CD14-positive monocyte (primary cell): ENCODE results near the gene LRBA. TPM values are rescaled to one million over a fixed set of nuclear protein-coding genes. Genes with fewer than 3 reads are reported as not detected.

Experiments used
- DNase-seq, 3 donors: peaks; one replicate each; pipeline ENCODE4 v3.0.0-alpha.2; 2011 to 2022
- H2AFZ ChIP-seq: 2 replicates; pipeline ENCODE4 v1.6.0; 2012; ENCODE audit warnings: mild to moderate bottlenecking, low read depth, low read length, inconsistent platforms; ENCODE audit not compliant: insufficient read depth, poor library complexity, severe bottlenecking
- H3K27ac ChIP-seq, 2 donors: 1 replicate in 1 of 2; 2 replicates in 1 of 2; pipeline ENCODE4 v1.5.1; 2012 to 2013; ENCODE audit warnings: low read length in 2 of 2, control low read depth in 1 of 2, inconsistent platforms in 1 of 2, low read depth in 1 of 2, mild to moderate bottlenecking in 1 of 2
- H3K27me3 ChIP-seq, 2 donors: one replicate each; pipeline versions ENCODE4 v1.6.0 to v1.6.1; 2011 to 2013; ENCODE audit warnings: low read length in 2 of 2; ENCODE audit not compliant: control insufficient read depth in 2 of 2, insufficient read depth in 2 of 2
- H3K36me3 ChIP-seq, 2 donors: replicated peaks in 1 of 2; 1 replicate in 1 of 2; 2 replicates in 1 of 2; pipeline versions ENCODE4 v1.5.1 to v1.6.1; 2012 to 2013; ENCODE audit warnings: low read length in 2 of 2, control low read depth in 1 of 2, inconsistent platforms in 1 of 2, mild to moderate bottlenecking in 1 of 2; ENCODE audit not compliant: insufficient read depth in 2 of 2, control insufficient read depth in 1 of 2
- H3K4me1 ChIP-seq, 2 donors: 1 replicate in 1 of 2; 2 replicates in 1 of 2; pipeline versions ENCODE4 v1.5.1 to v1.6.1; 2012 to 2013; ENCODE audit warnings: low read length in 2 of 2, control low read depth in 1 of 2, inconsistent platforms in 1 of 2, mild to moderate bottlenecking in 1 of 2, moderate library complexity in 1 of 2; ENCODE audit not compliant: insufficient read depth in 2 of 2, control insufficient read depth in 1 of 2
- H3K4me2 ChIP-seq: replicated peaks from 2 replicates; pipeline ENCODE3; 2012; ENCODE audit warnings: low read length, moderate library complexity, mild to moderate bottlenecking; ENCODE audit not compliant: poor library complexity, severe bottlenecking; ENCODE audit errors: extremely low read depth
- H3K4me3 ChIP-seq, 3 experiments: fragments of 200-600 bp in 1 of 3; sonication (generic) in 1 of 3; replicated peaks in 1 of 3; 1 replicate in 2 of 3; 2 replicates in 1 of 3; pipeline ENCODE4 v1.5.1; 2011 to 2013; ENCODE audit warnings: low read length in 3 of 3, mild to moderate bottlenecking in 3 of 3, control low read depth in 2 of 3, low read depth in 2 of 3, inconsistent platforms in 1 of 3, moderate library complexity in 1 of 3
- H3K79me2 ChIP-seq: 2 replicates; pipeline ENCODE4 v1.6.0; 2012; ENCODE audit warnings: mild to moderate bottlenecking, control low read depth, inconsistent platforms, low read length, moderate library complexity; ENCODE audit not compliant: insufficient read depth
- H3K9ac ChIP-seq: 2 replicates; pipeline ENCODE4 v1.6.0; 2017; ENCODE audit warnings: low read length, mild to moderate bottlenecking; ENCODE audit not compliant: insufficient read depth, poor library complexity, severe bottlenecking
- H3K9me3 ChIP-seq, 2 donors: replicated peaks in 1 of 2; 1 replicate in 1 of 2; 2 replicates in 1 of 2; pipeline versions ENCODE4 v1.5.1 to v1.6.1; 2012 to 2013; ENCODE audit warnings: low read length in 2 of 2, control low read depth in 1 of 2; ENCODE audit not compliant: control insufficient read depth in 1 of 2, insufficient read depth in 1 of 2
- H4K20me1 ChIP-seq: 2 replicates; pipeline ENCODE4 v1.6.0; 2012; ENCODE audit warnings: mild to moderate bottlenecking, low read length, control low read depth, moderate library complexity; ENCODE audit not compliant: insufficient read depth
- H3K27ac Mint-ChIP-seq, 7 donors: one replicate each; pipeline ENCODE4 v1.8.0; 2020; ENCODE audit warnings: mild to moderate bottlenecking in 7 of 7, mixed read lengths in 7 of 7, moderate library complexity in 6 of 7, inconsistent platforms in 2 of 7
- H3K27me3 Mint-ChIP-seq, 3 donors: one replicate each; pipeline ENCODE4 v1.8.0; 2021 to 2022; ENCODE audit warnings: low read depth in 3 of 3, mild to moderate bottlenecking in 3 of 3, mixed read lengths in 3 of 3, moderate library complexity in 3 of 3, inconsistent platforms in 1 of 3
- H3K36me3 Mint-ChIP-seq, 2 donors: one replicate each; pipeline ENCODE4 v1.8.0; 2020; ENCODE audit warnings: mixed read lengths in 2 of 2, inconsistent platforms in 1 of 2, mild to moderate bottlenecking in 1 of 2
- H3K4me1 Mint-ChIP-seq: one replicate; pipeline ENCODE4 v1.8.0; 2020; ENCODE audit warnings: mild to moderate bottlenecking, mixed read lengths
- H3K4me3 Mint-ChIP-seq, 2 donors: one replicate each; pipeline ENCODE4 v1.8.0; 2020; ENCODE audit warnings: mild to moderate bottlenecking in 2 of 2, mixed read lengths in 2 of 2, moderate library complexity in 1 of 2
- H3K9me3 Mint-ChIP-seq, 7 donors: one replicate each; pipeline ENCODE4 v1.8.0; 2020 to 2022; ENCODE audit warnings: mixed read lengths in 7 of 7, mild to moderate bottlenecking in 6 of 7, moderate library complexity in 6 of 7, inconsistent platforms in 2 of 7
- WGBS: methylation state at CpG from one replicate; pipeline ENCODE4 v1.1.5; 2013; ENCODE audit warnings: missing lambda C conversion rate; ENCODE audit not compliant: insufficient coverage; 5-methylcytosine and 5-hydroxymethylcytosine counted together
- intact Hi-C, 2 donors: fragments of 100-400 bp; cut with micrococcal nuclease; formaldehyde crosslinking; loops; one replicate each; pipeline versions ENCODE4 v1.15.0 to v1.15.1; 2023
- polyA plus RNA-seq, 3 donors: library from polyadenylated mRNA; depleted of rRNA in 1 of 3; unstranded in 2 of 3; stranded (reverse) in 1 of 3; fragments of 300-500 nt in 2 of 3; fragments of >200 nt in 1 of 3; fragmentation: Illumina TruSeq in 2 of 3; gene quantifications; 1 replicate in 2 of 3; 2 replicates in 1 of 3; pipeline ENCODE4 v1.2.3, GENCODE V29; 2012 to 2021
- TF ChIP-seq, protein P1 (sequence below): fragments of 200-600 bp; IDR thresholded peaks from one replicate; pipeline ENCODE4 v1.8.0; 2022; ENCODE audit warnings: antibody characterized with exemption, mild to moderate bottlenecking

The LRBA gene
- polyA plus RNA-seq, 3 donors, result 1.5 to 5.5 (median 4.4) TPM

DNA sequence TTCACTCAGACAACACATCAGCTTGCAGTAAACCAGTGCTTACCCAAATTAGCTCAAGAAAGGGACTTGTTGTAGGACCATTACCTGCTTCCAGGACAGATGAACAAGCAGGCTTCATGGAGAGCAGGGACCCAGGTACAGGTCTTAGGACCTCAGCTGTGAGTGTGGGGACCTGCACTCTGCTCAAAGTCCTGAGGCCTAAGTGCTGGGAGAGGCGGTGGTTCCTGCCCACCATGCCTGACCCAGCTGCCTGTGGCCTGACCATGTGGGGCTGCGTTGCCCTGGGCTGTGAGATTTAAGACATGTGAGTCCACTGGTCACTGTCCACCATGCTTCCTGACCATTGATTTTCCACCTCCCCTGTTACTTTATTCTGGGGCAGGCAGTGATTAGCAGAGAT is 796.6 kb downstream of the LRBA start:
- no peaks in the 10 kb centered on the region for H4K20me1 ChIP-seq
- H3K4me2 ChIP-seq, result no peak overlapping the region
- no peaks in the 10 kb centered on the region for H3K27me3 ChIP-seq
- H3K27ac ChIP-seq, result no peak overlapping the region
- WGBS, result 93% methylated on average over 2 of the region's 2 CpGs
- H3K9ac ChIP-seq, result no peak overlapping the region
- Mint-ChIP-seq H3K4me3 (no peak overlapping the region), H3K36me3 (no peaks in the 10 kb centered on the region), H3K27ac (no peak overlapping the region), H3K27me3 (peaks cover 0 to 2% (median 0%) of the 10 kb centered on the region in 3 donors), H3K4me1 (no peaks in the 10 kb centered on the region), H3K9me3 (no peaks in the 10 kb centered on the region)
- intact Hi-C loops, result loop anchor here in 1 of 2 donors (10.0 kb wide), 1 partner anchor 234 kb away; no protein-coding TSS in a partner anchor
- TF ChIP-seq, protein P1, sequence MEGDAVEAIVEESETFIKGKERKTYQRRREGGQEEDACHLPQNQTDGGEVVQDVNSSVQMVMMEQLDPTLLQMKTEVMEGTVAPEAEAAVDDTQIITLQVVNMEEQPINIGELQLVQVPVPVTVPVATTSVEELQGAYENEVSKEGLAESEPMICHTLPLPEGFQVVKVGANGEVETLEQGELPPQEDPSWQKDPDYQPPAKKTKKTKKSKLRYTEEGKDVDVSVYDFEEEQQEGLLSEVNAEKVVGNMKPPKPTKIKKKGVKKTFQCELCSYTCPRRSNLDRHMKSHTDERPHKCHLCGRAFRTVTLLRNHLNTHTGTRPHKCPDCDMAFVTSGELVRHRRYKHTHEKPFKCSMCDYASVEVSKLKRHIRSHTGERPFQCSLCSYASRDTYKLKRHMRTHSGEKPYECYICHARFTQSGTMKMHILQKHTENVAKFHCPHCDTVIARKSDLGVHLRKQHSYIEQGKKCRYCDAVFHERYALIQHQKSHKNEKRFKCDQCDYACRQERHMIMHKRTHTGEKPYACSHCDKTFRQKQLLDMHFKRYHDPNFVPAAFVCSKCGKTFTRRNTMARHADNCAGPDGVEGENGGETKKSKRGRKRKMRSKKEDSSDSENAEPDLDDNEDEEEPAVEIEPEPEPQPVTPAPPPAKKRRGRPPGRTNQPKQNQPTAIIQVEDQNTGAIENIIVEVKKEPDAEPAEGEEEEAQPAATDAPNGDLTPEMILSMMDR, result no peak
- no peaks in the 10 kb centered on the region for H3K4me1 ChIP-seq
- no peaks in the 10 kb centered on the region for H3K36me3 ChIP-seq
- no peak overlapping the region for H3K4me3 ChIP-seq
- DNase-seq, result no peak
- no peak overlapping the region for H2AFZ ChIP-seq
- H3K9me3 ChIP-seq, result no peaks in the 10 kb centered on the region
- no peaks in the 10 kb centered on the region for H3K79me2 ChIP-seq

- Histone ChIP-seq H3K4me3 (no peak overlapping the region), H3K9me3 (no peaks in the 10 kb centered on the region), H4K20me1 (no peaks in the 10 kb centered on the region), H3K4me2 (no peak overlapping the region), H3K9ac (no peak overlapping the region), H3K27me3 (no peaks in the 10 kb centered on the region), H3K27ac (no peak overlapping the region), H3K79me2 (no peaks in the 10 kb centered on the region), H3K36me3 (no peaks in the 10 kb centered on the region), H2AFZ (no peak overlapping the region), H3K4me1 (no peaks in the 10 kb centered on the region)
- H3K27me3 Mint-ChIP-seq, result peaks cover 0 to 2% (median 0%) of the 10 kb centered on the region in 3 donors
- no peaks in the 10 kb centered on the region for H3K36me3 Mint-ChIP-seq
- no peak overlapping the region for H3K4me3 Mint-ChIP-seq
- H3K9me3 Mint-ChIP-seq, result no peaks in the 10 kb centered on the region
- H3K27ac Mint-ChIP-seq, result no peak overlapping the region
- intact Hi-C loops, result loop anchor here in 1 of 2 donors (10.0 kb wide), 1 partner anchor 233 kb away; no protein-coding TSS in a partner anchor
- H3K4me1 Mint-ChIP-seq, result no peaks in the 10 kb centered on the region
- WGBS, result 86% methylated on average over 4 of the region's 8 CpGs
- no peak for DNase-seq
- TF ChIP-seq, protein P1, result no peak
These were observed 797.3 kb downstream of the LRBA start for GRCh38 chr4:150217808-150218207.
